Right lobe of liver (tissue), 4 donors: Measurements from ENCODE around the gene RPP14.

Experiments used
- POLR2A ChIP-seq: fragments of 450-650 bp; IDR thresholded peaks from one replicate; pipeline ENCODE4 v1.6.1; 2017; ENCODE audit warnings: antibody characterized with exemption, mild to moderate bottlenecking
- TF ChIP-seq, protein P1 (sequence below), 4 donors: fragments of 200-600 bp in 3 of 4; fragments of 450-650 bp in 1 of 4; IDR thresholded peaks; one replicate each; pipeline versions ENCODE4 v1.5.1 to v1.8.0; 2016 to 2022; ENCODE audit warnings: antibody characterized with exemption in 4 of 4, mild to moderate bottlenecking in 2 of 4
- donor health status: DM: no; HTN: no; CAD: no.
- donor health status: DM: no; HTN: no; CAD: no.
- donor health status: DM: no; HTN: yes; CAD: no.

DNA sequence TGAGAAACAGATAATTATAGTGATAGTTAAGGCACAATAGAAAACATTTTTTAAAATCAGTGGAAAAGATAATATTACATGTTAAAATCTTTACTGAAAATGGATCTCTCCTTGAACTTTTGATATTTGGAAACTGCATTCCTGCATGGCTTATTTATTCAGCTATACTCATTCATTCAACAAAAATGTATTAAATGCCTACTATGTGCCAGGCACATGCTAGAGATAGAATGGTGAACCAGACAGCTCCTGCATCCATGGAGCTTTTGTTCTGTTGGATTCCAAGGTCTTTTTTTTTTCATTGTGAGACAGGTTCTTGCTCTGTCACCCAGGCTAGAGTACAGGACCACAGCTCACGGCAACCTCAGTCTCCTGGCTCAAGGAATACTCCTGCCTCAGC, 31.1 kb downstream of the RPP14 start:
- TF ChIP-seq, protein P1, sequence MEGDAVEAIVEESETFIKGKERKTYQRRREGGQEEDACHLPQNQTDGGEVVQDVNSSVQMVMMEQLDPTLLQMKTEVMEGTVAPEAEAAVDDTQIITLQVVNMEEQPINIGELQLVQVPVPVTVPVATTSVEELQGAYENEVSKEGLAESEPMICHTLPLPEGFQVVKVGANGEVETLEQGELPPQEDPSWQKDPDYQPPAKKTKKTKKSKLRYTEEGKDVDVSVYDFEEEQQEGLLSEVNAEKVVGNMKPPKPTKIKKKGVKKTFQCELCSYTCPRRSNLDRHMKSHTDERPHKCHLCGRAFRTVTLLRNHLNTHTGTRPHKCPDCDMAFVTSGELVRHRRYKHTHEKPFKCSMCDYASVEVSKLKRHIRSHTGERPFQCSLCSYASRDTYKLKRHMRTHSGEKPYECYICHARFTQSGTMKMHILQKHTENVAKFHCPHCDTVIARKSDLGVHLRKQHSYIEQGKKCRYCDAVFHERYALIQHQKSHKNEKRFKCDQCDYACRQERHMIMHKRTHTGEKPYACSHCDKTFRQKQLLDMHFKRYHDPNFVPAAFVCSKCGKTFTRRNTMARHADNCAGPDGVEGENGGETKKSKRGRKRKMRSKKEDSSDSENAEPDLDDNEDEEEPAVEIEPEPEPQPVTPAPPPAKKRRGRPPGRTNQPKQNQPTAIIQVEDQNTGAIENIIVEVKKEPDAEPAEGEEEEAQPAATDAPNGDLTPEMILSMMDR (IDR thresholded peaks at IDR 0.05) = no peak
- TF ChIP-seq POLR2A = no peak
